Activated CD4-positive, alpha-beta memory T cell treated with anti-CD3 and anti-CD28 coated beads for 36 hours (primary cell): ENCODE data around the gene GRIK3. TPM values are rescaled to one million over a fixed set of nuclear protein-coding genes. Genes with fewer than 3 reads are reported as not detected.
"Not testable (repeated sequence)": the region's sequence is repeated elsewhere in the genome, so short reads cannot be mapped to it uniquely, and the experiment has no call there.

Source experiments
- CTCF ChIA-PET: fragments of 350-600 bp; sonication (Branson Sonifier 250); formaldehyde crosslinking; loops from one replicate; lab custom pipeline; 2021; ENCODE audit warnings: antibody characterized with exemption, inconsistent platforms; lab: Charles Lee
- POLR2A ChIA-PET: fragments of 350-600 bp; sonication (Branson Sonifier 250); formaldehyde crosslinking; loops from one replicate; lab custom pipeline; 2021; ENCODE audit warnings: antibody characterized with exemption; lab: Charles Lee
- DNase-seq: peaks from one replicate; pipeline ENCODE4 v3.0.0-alpha.2; 2020
- H3K27ac Mint-ChIP-seq: one replicate; pipeline ENCODE4 v1.8.0; 2021; ENCODE audit warnings: mixed read lengths
- H3K27me3 Mint-ChIP-seq: one replicate; pipeline ENCODE4 v1.8.0; 2021; ENCODE audit warnings: mixed read lengths
- H3K36me3 Mint-ChIP-seq: one replicate; pipeline ENCODE4 v1.8.0; 2021; ENCODE audit warnings: mixed read lengths
- H3K4me1 Mint-ChIP-seq: one replicate; pipeline ENCODE4 v1.8.0; 2021; ENCODE audit warnings: low read depth, mixed read lengths
- H3K4me3 Mint-ChIP-seq: one replicate; pipeline ENCODE4 v1.8.0; 2021; ENCODE audit warnings: mild to moderate bottlenecking, mixed read lengths
- H3K9me3 Mint-ChIP-seq: one replicate; pipeline ENCODE4 v1.8.0; 2021; ENCODE audit warnings: mixed read lengths
- intact Hi-C: fragments of 100-400 bp; cut with micrococcal nuclease; formaldehyde crosslinking; loops from one replicate; pipeline ENCODE4 v1.15.1; 2023
- total RNA-seq, 2 experiments: library from RNA; stranded (reverse); gene quantifications; one replicate each; pipeline ENCODE4 v1.2.3, GENCODE V29; 2021

Gene GRIK3
- total RNA-seq = not detected

GRCh38 chr1:37034121-37035013, at the start of gene GRIK3:
GRIK3 (minus strand) TSS chr1:37034515; CDS start chr1:37034108, 407 bp downstream.
- Mint-ChIP-seq H3K27ac (no peak within 1 kb of the TSS), H3K4me1 (peaks cover 3% of the 10 kb centered on the region), H3K27me3 (peaks cover 51% of the 10 kb centered on the region), H3K4me3 (no peak within 1 kb of the TSS), H3K36me3 (no peaks in the 10 kb centered on the region), H3K9me3 (no peaks in the 10 kb centered on the region)
- CTCF ChIA-PET = no interaction called here
- intact Hi-C loops = no loop called here
- no peak for DNase-seq
- POLR2A ChIA-PET = no interaction called here

- ChIA-PET CTCF (no interaction called here), POLR2A (no interaction called here)
- no peak for DNase-seq
- Mint-ChIP-seq H3K27ac (no peak overlapping the region), H3K27me3 (no peaks in the 10 kb centered on the region), H3K9me3 (no peaks in the 10 kb centered on the region), H3K4me3 (no peak overlapping the region), H3K4me1 (no peaks in the 10 kb centered on the region), H3K36me3 (no peaks in the 10 kb centered on the region)
- intact Hi-C loops = no loop called here
These were observed 49.7 kb upstream of the GRIK3 start for GRCh38 chr1:37084013-37084412.

GRCh38 chr1:37083603-37084002, 49.3 kb upstream of the GRIK3 start:
- DNase-seq = no peak
- no peaks in the 10 kb centered on the region for H3K27me3 Mint-ChIP-seq
- no peaks in the 10 kb centered on the region for H3K4me1 Mint-ChIP-seq
- POLR2A ChIA-PET = no interaction called here
- intact Hi-C loops = no loop called here
- CTCF ChIA-PET = no interaction called here
- no peak overlapping the region for H3K4me3 Mint-ChIP-seq
- H3K9me3 Mint-ChIP-seq = no peaks in the 10 kb centered on the region
- no peak overlapping the region for H3K27ac Mint-ChIP-seq
- H3K36me3 Mint-ChIP-seq = no peaks in the 10 kb centered on the region

- intact Hi-C loops, H3K4me1 Mint-ChIP-seq, DNase-seq, H3K27ac Mint-ChIP-seq, H3K36me3 Mint-ChIP-seq, H3K27me3 Mint-ChIP-seq, POLR2A ChIA-PET, H3K9me3 Mint-ChIP-seq, CTCF ChIA-PET, H3K4me3 Mint-ChIP-seq: not testable (repeated sequence)
These were observed 46.1 kb upstream of the GRIK3 start for GRCh38 chr1:37080296-37080986.

- H3K9me3 Mint-ChIP-seq = no peaks in the 10 kb centered on the region
These were observed 44.6 kb upstream of the GRIK3 start for GRCh38 chr1:37078866-37079265.

GRCh38 chr1:37076168-37076567, 41.9 kb upstream of the GRIK3 start:
- Mint-ChIP-seq H3K4me1 (no peaks in the 10 kb centered on the region), H3K9me3 (no peaks in the 10 kb centered on the region), H3K4me3 (no peak overlapping the region), H3K27ac (no peak overlapping the region), H3K27me3 (peaks cover 2% of the 10 kb centered on the region), H3K36me3 (no peaks in the 10 kb centered on the region)
- ChIA-PET POLR2A (no interaction called here), CTCF (no interaction called here)
- intact Hi-C loops = no loop called here
- DNase-seq = no peak

More at GRCh38 chr1:37078866-37079265, 44.6 kb upstream of the GRIK3 start:
- ChIA-PET POLR2A (no interaction called here), CTCF (no interaction called here)
- intact Hi-C loops = no loop called here
- Mint-ChIP-seq H3K4me1 (no peaks in the 10 kb centered on the region), H3K36me3 (no peaks in the 10 kb centered on the region), H3K27me3 (no peaks in the 10 kb centered on the region), H3K27ac (no peak overlapping the region), H3K4me3 (no peak overlapping the region)
- DNase-seq = no peak

GRCh38 chr1:37073854-37074379, 39.6 kb upstream of the GRIK3 start:
- ChIA-PET CTCF (no interaction called here), POLR2A (no interaction called here)
- H3K27ac Mint-ChIP-seq = no peak overlapping the region
- H3K4me1 Mint-ChIP-seq = no peaks in the 10 kb centered on the region
- H3K9me3 Mint-ChIP-seq = no peaks in the 10 kb centered on the region
- intact Hi-C loops = no loop called here
- H3K27me3 Mint-ChIP-seq = peaks cover 6% of the 10 kb centered on the region
- no peak overlapping the region for H3K4me3 Mint-ChIP-seq
- no peaks in the 10 kb centered on the region for H3K36me3 Mint-ChIP-seq
- DNase-seq = no peak

- no peaks in the 10 kb centered on the region for H3K4me1 Mint-ChIP-seq
- H3K27me3 Mint-ChIP-seq = peaks cover 11% of the 10 kb centered on the region
- no peaks in the 10 kb centered on the region for H3K9me3 Mint-ChIP-seq
- no peak overlapping the region for H3K27ac Mint-ChIP-seq
- intact Hi-C loops = no loop called here
- CTCF ChIA-PET = no interaction called here
- POLR2A ChIA-PET = no interaction called here
- H3K36me3 Mint-ChIP-seq = no peaks in the 10 kb centered on the region
- H3K4me3 Mint-ChIP-seq = no peak overlapping the region
- no peak for DNase-seq
These were observed 39.0 kb upstream of the GRIK3 start for GRCh38 chr1:37073152-37073853.

- Mint-ChIP-seq H3K27me3 (peaks cover 15% of the 10 kb centered on the region), H3K27ac (no peak overlapping the region), H3K4me1 (no peaks in the 10 kb centered on the region), H3K9me3 (no peaks in the 10 kb centered on the region), H3K4me3 (no peak overlapping the region), H3K36me3 (no peaks in the 10 kb centered on the region)
- no peak for DNase-seq
- intact Hi-C loops = no loop called here
- POLR2A ChIA-PET = no interaction called here
- CTCF ChIA-PET = no interaction called here
These were observed 37.5 kb upstream of the GRIK3 start for GRCh38 chr1:37071829-37072228.

- ChIA-PET CTCF (no interaction called here), POLR2A (no interaction called here)
- Mint-ChIP-seq H3K4me3 (no peak overlapping the region), H3K36me3 (no peaks in the 10 kb centered on the region), H3K27me3 (peaks cover 15% of the 10 kb centered on the region), H3K27ac (no peak overlapping the region), H3K9me3 (no peaks in the 10 kb centered on the region), H3K4me1 (no peaks in the 10 kb centered on the region)
- intact Hi-C loops = no loop called here
- no peak for DNase-seq
These were observed 35.8 kb upstream of the GRIK3 start for GRCh38 chr1:37070126-37070525.

GRCh38 chr1:37069406-37069805, 35.1 kb upstream of the GRIK3 start:
- H3K4me3 Mint-ChIP-seq = no peak overlapping the region
- no peaks in the 10 kb centered on the region for H3K36me3 Mint-ChIP-seq
- DNase-seq = no peak
- intact Hi-C loops = no loop called here
- CTCF ChIA-PET = no interaction called here
- no peak overlapping the region for H3K27ac Mint-ChIP-seq
- no peaks in the 10 kb centered on the region for H3K9me3 Mint-ChIP-seq
- peaks cover 15% of the 10 kb centered on the region for H3K27me3 Mint-ChIP-seq
- no peaks in the 10 kb centered on the region for H3K4me1 Mint-ChIP-seq
- POLR2A ChIA-PET = no interaction called here

GRCh38 chr1:37068897-37069296, 34.6 kb upstream of the GRIK3 start:
- ChIA-PET CTCF (no interaction called here), POLR2A (no interaction called here)
- Mint-ChIP-seq H3K4me1 (no peaks in the 10 kb centered on the region), H3K27ac (no peak overlapping the region), H3K36me3 (no peaks in the 10 kb centered on the region), H3K9me3 (no peaks in the 10 kb centered on the region), H3K27me3 (peaks cover 15% of the 10 kb centered on the region), H3K4me3 (no peak overlapping the region)
- no peak for DNase-seq
- intact Hi-C loops = no loop called here
